Gastroesophageal sphincter (tissue), 4 donors: ENCODE data around the gene GRID1. TPM values are rescaled to one million over a fixed set of nuclear protein-coding genes. Genes with fewer than 3 reads are reported as not detected.

ENCODE experiments used
- ATAC-seq: fragments of 150-250 bp; one replicate; pipeline ENCODE4 v1.9.1; 2016; ENCODE audit warnings: mild to moderate bottlenecking, moderate library complexity
- H3K27ac ChIP-seq, 4 donors: fragments of 200-600 bp; sonication (generic) in 3 of 4; 1 replicate in 3 of 4; 2 replicates in 1 of 4; pipeline ENCODE4 v1.5.1; 2016 to 2019
- H3K27me3 ChIP-seq: fragments of 200-600 bp; sonication (generic); one replicate; pipeline ENCODE4 v1.5.1; 2019
- H3K36me3 ChIP-seq, 2 donors: fragments of 200-600 bp; sonication (generic); one replicate each; pipeline ENCODE4 v1.5.1; 2019; ENCODE audit warnings: control low read depth in 1 of 2
- H3K4me1 ChIP-seq, 3 donors: fragments of 200-600 bp; sonication (generic); 1 replicate in 2 of 3; 2 replicates in 1 of 3; pipeline ENCODE4 v1.5.1; 2016 to 2019; ENCODE audit warnings: control low read depth in 2 of 3
- H3K4me3 ChIP-seq, 2 donors: fragments of 200-600 bp; sonication (generic); one replicate each; pipeline ENCODE4 v1.5.1; 2019; ENCODE audit warnings: mild to moderate bottlenecking in 1 of 2, moderate library complexity in 1 of 2
- H3K9me3 ChIP-seq, 3 donors: fragments of 200-600 bp; sonication (generic); one replicate each; pipeline ENCODE4 v1.5.1; 2017 to 2019; ENCODE audit warnings: control low read depth in 2 of 3
- CTCF ChIP-seq, 4 experiments: fragments of 200-600 bp in 2 of 4; fragments of 450-650 bp in 2 of 4; sonication (generic) in 1 of 4; IDR thresholded peaks; one replicate each; pipeline ENCODE4 v1.5.1; 2017 to 2019; ENCODE audit warnings: antibody characterized with exemption in 4 of 4, mild to moderate bottlenecking in 2 of 4, moderate library complexity in 2 of 4
- EP300 ChIP-seq: sonication (generic); formaldehyde crosslinking; IDR thresholded peaks from one replicate; pipeline ENCODE4 v1.6.1; 2017; ENCODE audit warnings: antibody characterized with exemption, mild to moderate bottlenecking
- POLR2A ChIP-seq, 2 donors: fragments of 450-650 bp; IDR thresholded peaks; one replicate each; pipeline ENCODE4 v1.6.1; 2017; ENCODE audit warnings: antibody characterized with exemption in 2 of 2, mild to moderate bottlenecking in 2 of 2, moderate library complexity in 1 of 2
- POLR2AphosphoS5 ChIP-seq: sonication (generic); formaldehyde crosslinking; IDR thresholded peaks from one replicate; pipeline ENCODE4 v1.6.1; 2017; ENCODE audit warnings: antibody characterized with exemption
- WGBS, 2 donors: methylation state at CpG; one replicate each; pipeline ENCODE4 v1.1.5; 2018; ENCODE audit warnings: low coverage in 1 of 2; 5-methylcytosine and 5-hydroxymethylcytosine counted together
- total RNA-seq, 4 donors: library from RNA; depleted of rRNA; stranded (reverse); fragments of >200 nt; gene quantifications; one replicate each; pipeline ENCODE4 v1.1.0, GENCODE V29; 2016

Gene GRID1
- total RNA-seq, 4 donors from 2014 or later: 1.2 to 2.7 (median 1.7) TPM

GRCh38 chr10:85578860-85579259 is 787.7 kb downstream of the GRID1 start:
- TF ChIP-seq POLR2A (IDR thresholded peaks at IDR 0.05): no peak
- no peak for TF ChIP-seq CTCF (IDR thresholded peaks at IDR 0.05)
- TF ChIP-seq EP300: no peak
- no peak for TF ChIP-seq POLR2AphosphoS5
- H3K27me3 ChIP-seq: no peaks in the 10 kb centered on the region

GRCh38 chr10:85575441-85575840 is 791.2 kb downstream of the GRID1 start:
- Histone ChIP-seq H3K27ac (no peak overlapping the region), H3K27me3 (no peaks in the 10 kb centered on the region), H3K9me3 (no peaks in the 10 kb centered on the region), H3K36me3 (no peaks in the 10 kb centered on the region), H3K4me3 (no peak overlapping the region), H3K4me1 (no peaks in the 10 kb centered on the region)
- ATAC-seq: no peak
- TF ChIP-seq CTCF (IDR thresholded peaks at IDR 0.05) (no peak), POLR2AphosphoS5 (no peak), EP300 (no peak), POLR2A (IDR thresholded peaks at IDR 0.05) (no peak)
- WGBS, 2 donors: 47 to 100% methylated on average over 1 of the region's 1 CpG

More at GRCh38 chr10:85578860-85579259, 787.7 kb downstream of the GRID1 start:
- ATAC-seq: no peak
- H3K36me3 ChIP-seq: no peaks in the 10 kb centered on the region
- WGBS, 2 donors: 71 to 73% methylated on average over 1 to 2 of the region's 2 CpGs
- H3K4me1 ChIP-seq: no peaks in the 10 kb centered on the region
- peaks cover 0 to 10% (median 0%) of the 10 kb centered on the region in 3 donors for H3K9me3 ChIP-seq
- H3K4me3 ChIP-seq: no peak overlapping the region
- H3K27ac ChIP-seq: no peak overlapping the region

- TF ChIP-seq EP300 (no peak), POLR2AphosphoS5 (no peak), POLR2A (IDR thresholded peaks at IDR 0.05) (no peak)
- Histone ChIP-seq H3K9me3 (no peaks in the 10 kb centered on the region), H3K27me3 (no peaks in the 10 kb centered on the region), H3K36me3 (no peaks in the 10 kb centered on the region), H3K27ac (no peak overlapping the region), H3K4me1 (no peaks in the 10 kb centered on the region), H3K4me3 (no peak overlapping the region)
- 75% methylated on average over 1 of the region's 1 CpG; no CpG with 5 or more reads in 1 of the 2 donors for WGBS, 2 donors
- no peak for ATAC-seq
Observed at GRCh38 chr10:85570871-85571270, 795.7 kb downstream of the GRID1 start.

GRCh38 chr10:85565381-85565780 is 801.2 kb downstream of the GRID1 start:
- no peaks in the 10 kb centered on the region for H3K4me1 ChIP-seq

GRCh38 chr10:85558533-85558932 is 808.1 kb downstream of the GRID1 start:
- WGBS, 2 donors: 74 to 82% methylated on average over 5 to 6 of the region's 6 CpGs
- Histone ChIP-seq H3K36me3 (no peaks in the 10 kb centered on the region), H3K27ac (no peak overlapping the region), H3K9me3 (no peaks in the 10 kb centered on the region), H3K27me3 (no peaks in the 10 kb centered on the region), H3K4me3 (no peak overlapping the region), H3K4me1 (no peaks in the 10 kb centered on the region)
- no peak for ATAC-seq
- TF ChIP-seq EP300: no peak
- TF ChIP-seq POLR2A (IDR thresholded peaks at IDR 0.05): no peak
- no peak for TF ChIP-seq CTCF (IDR thresholded peaks at IDR 0.05)
- no peak for TF ChIP-seq POLR2AphosphoS5

More at GRCh38 chr10:85565381-85565780, 801.2 kb downstream of the GRID1 start:
- Histone ChIP-seq H3K4me3 (no peak overlapping the region), H3K27me3 (no peaks in the 10 kb centered on the region), H3K27ac (no peak overlapping the region), H3K9me3 (no peaks in the 10 kb centered on the region), H3K36me3 (no peaks in the 10 kb centered on the region)
- no peak for ATAC-seq
- TF ChIP-seq EP300: no peak
- no peak for TF ChIP-seq POLR2A (IDR thresholded peaks at IDR 0.05)
- no peak for TF ChIP-seq CTCF (IDR thresholded peaks at IDR 0.05)
- TF ChIP-seq POLR2AphosphoS5: no peak
- 33% methylated on average over 1 of the region's 1 CpG; no CpG with 5 or more reads in 1 of the 2 donors for WGBS, 2 donors
